Lower lobe of right lung (tissue), 2 donors: ENCODE measurements around the gene ADGRA1. TPM values are rescaled to one million over a fixed set of nuclear protein-coding genes. Genes with fewer than 3 reads are reported as not detected.

Experiments
- ATAC-seq, 2 donors: fragments of 200-7000 bp; cut with Tn5 transposase; one replicate each; pipeline ENCODE4 v1.9.1; 2020 to 2022; ENCODE audit warnings: mild to moderate bottlenecking in 2 of 2, moderate library complexity in 2 of 2
- DNase-seq: peaks from one replicate; pipeline ENCODE4 v3.0.0-alpha.2; 2020
- H3K27ac ChIP-seq: fragments of 200-600 bp; one replicate; pipeline ENCODE4 v1.8.0; 2022
- H3K27me3 ChIP-seq: fragments of 200-600 bp; one replicate; pipeline ENCODE4 v1.8.0; 2022; ENCODE audit warnings: low read depth
- H3K36me3 ChIP-seq: fragments of 200-600 bp; one replicate; pipeline ENCODE4 v1.8.0; 2022; ENCODE audit warnings: mild to moderate bottlenecking
- H3K4me1 ChIP-seq: fragments of 200-600 bp; one replicate; pipeline ENCODE4 v1.8.0; 2022
- H3K4me3 ChIP-seq: fragments of 200-600 bp; one replicate; pipeline ENCODE4 v1.8.0; 2022; ENCODE audit warnings: mild to moderate bottlenecking
- H3K9me3 ChIP-seq: fragments of 200-600 bp; one replicate; pipeline ENCODE4 v1.8.0; 2022
- CTCF ChIP-seq: fragments of 200-600 bp; IDR thresholded peaks from one replicate; pipeline ENCODE4 v1.8.0; 2022; ENCODE audit warnings: antibody characterized with exemption, mild to moderate bottlenecking
- intact Hi-C: fragments of 100-400 bp; cut with DNase I; formaldehyde crosslinking; loops from one replicate; pipeline ENCODE4 v1.11.0; 2022
- total RNA-seq: library from RNA; stranded (reverse); fragmentation: NEBNext Ultra II Directional; extraction: Animal tissue kit (Norgen Biotek cat#: 25700); gene quantifications from one replicate; pipeline ENCODE4 v1.2.1, GENCODE V29; 2021
- donor health status: DM: no; HTN: yes; CAD: no; lungs with severe emphysema.

ADGRA1 gene
- total RNA-seq, 1 donor from 2014 or later = 0.38 TPM

- DNase-seq (no peak), ATAC-seq (no peak)
- intact Hi-C loops = no loop called here
- H3K4me3 ChIP-seq = no peak overlapping the region
- no peaks in the 10 kb centered on the region for H3K4me1 ChIP-seq
- no peak for TF ChIP-seq CTCF
- no peak overlapping the region for H3K27ac ChIP-seq
- no peaks in the 10 kb centered on the region for H3K36me3 ChIP-seq
- peaks cover 23% of the 10 kb centered on the region for H3K27me3 ChIP-seq
- H3K9me3 ChIP-seq = no peaks in the 10 kb centered on the region
These were observed 46.6 kb upstream of the ADGRA1 start for GRCh38 chr10:133041101-133041500.

GRCh38 chr10:133042061-133042460, 45.7 kb upstream of the ADGRA1 start:
- Histone ChIP-seq H3K27me3 (peaks cover 27% of the 10 kb centered on the region), H3K4me1 (no peaks in the 10 kb centered on the region), H3K9me3 (no peaks in the 10 kb centered on the region), H3K36me3 (no peaks in the 10 kb centered on the region), H3K4me3 (no peak overlapping the region), H3K27ac (no peak overlapping the region)
- no peak for DNase-seq
- no peak for TF ChIP-seq CTCF
- intact Hi-C loops = no loop called here
- no peak for ATAC-seq

GRCh38 chr10:133042816-133043215, 44.9 kb upstream of the ADGRA1 start:
- DNase-seq = no peak
- no peaks in the 10 kb centered on the region for H3K4me1 ChIP-seq
- no peak overlapping the region for H3K27ac ChIP-seq
- H3K9me3 ChIP-seq = no peaks in the 10 kb centered on the region
- no peak for TF ChIP-seq CTCF
- ATAC-seq = no peak
- H3K36me3 ChIP-seq = no peaks in the 10 kb centered on the region
- no peak overlapping the region for H3K4me3 ChIP-seq
- peaks cover 32% of the 10 kb centered on the region for H3K27me3 ChIP-seq
- intact Hi-C loops = no loop called here

- DNase-seq (no peak), ATAC-seq (no peak)
- Histone ChIP-seq H3K4me3 (no peak overlapping the region), H3K4me1 (no peaks in the 10 kb centered on the region), H3K36me3 (no peaks in the 10 kb centered on the region), H3K27me3 (peaks cover 38% of the 10 kb centered on the region), H3K27ac (no peak overlapping the region), H3K9me3 (no peaks in the 10 kb centered on the region)
- intact Hi-C loops = no loop called here
- no peak for TF ChIP-seq CTCF
These were observed 44.0 kb upstream of the ADGRA1 start for GRCh38 chr10:133043541-133044225.

GRCh38 chr10:133044401-133044811, 43.3 kb upstream of the ADGRA1 start:
- Histone ChIP-seq H3K4me3 (no peak overlapping the region), H3K4me1 (no peaks in the 10 kb centered on the region), H3K9me3 (no peaks in the 10 kb centered on the region), H3K36me3 (no peaks in the 10 kb centered on the region), H3K27me3 (peaks cover 39% of the 10 kb centered on the region), H3K27ac (no peak overlapping the region)
- DNase-seq = no peak
- intact Hi-C loops = no loop called here
- ATAC-seq = no peak
- TF ChIP-seq CTCF = no peak
